H1 (cell line): Measurements from ENCODE around the gene CAPZB. TPM values are rescaled to one million over a fixed set of nuclear protein-coding genes. Genes with fewer than 3 reads are reported as not detected.
A peak's percentile ranks its signal among the peaks of the same experiment; 100 is the strongest.

ENCODE experiments used
- CTBP2 ChIP-seq: IDR thresholded peaks from 2 replicates; pipeline ENCODE4 v1.7.0; 2011; ENCODE audit warnings: borderline replicate concordance, mild to moderate bottlenecking, moderate library complexity, mixed read lengths, low read length; ENCODE audit not compliant: insufficient read depth, insufficient read length
- E2F6 ChIP-seq: IDR thresholded peaks from 2 replicates; pipeline ENCODE4 v1.6.1; 2012; ENCODE audit warnings: inconsistent platforms
- FOSL1 ChIP-seq: IDR thresholded peaks from 2 replicates; pipeline ENCODE4 v1.6.1; 2011; ENCODE audit warnings: mild to moderate bottlenecking, low read depth, low read length, moderate library complexity; ENCODE audit not compliant: insufficient read depth
- GTF2F1 ChIP-seq: IDR thresholded peaks from 2 replicates; pipeline ENCODE4 v1.6.1; 2012; ENCODE audit warnings: low read depth, low read length, improper control_type of control experiment, borderline replicate concordance
- PHF8 ChIP-seq: fragments of 200-600 bp; sonication (generic); conservative IDR thresholded peaks from 2 replicates; pipeline ENCODE4 v1.7.1; 2012; ENCODE audit warnings: low read depth, mild to moderate bottlenecking, inconsistent platforms, low read length, moderate library complexity
- SRF ChIP-seq: IDR thresholded peaks from 2 replicates; pipeline ENCODE4 v1.6.1; 2011; ENCODE audit warnings: mild to moderate bottlenecking, low read depth, low read length, moderate library complexity
- TEAD4 ChIP-seq: IDR thresholded peaks from 2 replicates; pipeline ENCODE4 v1.6.1; 2012; ENCODE audit warnings: low read depth, low read length, inconsistent platforms, mixed read lengths
- YY1 ChIP-seq: IDR thresholded peaks from 2 replicates; pipeline ENCODE4 v1.6.1; 2011; ENCODE audit warnings: low read depth, mild to moderate bottlenecking, low read length
- polyA plus RNA-seq, 7 experiments: library from polyadenylated mRNA; depleted of rRNA in 3 of 7; stranded (reverse) in 5 of 7; unstranded in 2 of 7; fragments of >200 nt in 5 of 7; fragments of 200-250 nt in 2 of 7; gene quantifications; 1 replicate in 5 of 7; 2 replicates in 1 of 7; 4 replicates in 1 of 7; pipeline versions ENCODE4 v1.2.1 to v1.2.3, GENCODE V29; 2011 to 2013; ENCODE audit warnings: missing spikeins in 2 of 7, mixed read lengths in 2 of 7
- total RNA-seq: library from RNA; stranded (reverse); fragmentation: NEBNext Ultra II Directional; extraction: Animal tissue kit (Norgen Biotek cat#: 25700); gene quantifications from 2 replicates; pipeline ENCODE4 v1.2.1, GENCODE V29; 2021
- TF ChIP-seq, protein P1 (sequence below): IDR thresholded peaks from 2 replicates; pipeline ENCODE4 v1.6.1; 2012; ENCODE audit warnings: inconsistent platforms
- TF ChIP-seq, protein P2 (sequence below): fragments of 300-600 bp; sonication (generic); IDR thresholded peaks from 2 replicates; pipeline ENCODE4 v1.7.1; 2012; ENCODE audit warnings: low read length, moderate library complexity, mild to moderate bottlenecking, inconsistent platforms; ENCODE audit not compliant: insufficient replicate concordance

Gene CAPZB
- total and polyA plus RNA-seq, 2 of the 8 experiments (the other 6 are each of a cell fraction or from before 2014, with no cell fraction given), result 162 to 371 TPM

GRCh38 chr1:19400875-19401534 is 84.3 kb downstream of the CAPZB start (continued):
- TF ChIP-seq TEAD4 (peak; percentile 92), CTBP2 (no peak), PHF8 (no peak), E2F6 (peak; percentile 97), GTF2F1 (no peak), YY1 (no peak), FOSL1 (no peak), SRF (no peak)
- TF ChIP-seq, protein P1, sequence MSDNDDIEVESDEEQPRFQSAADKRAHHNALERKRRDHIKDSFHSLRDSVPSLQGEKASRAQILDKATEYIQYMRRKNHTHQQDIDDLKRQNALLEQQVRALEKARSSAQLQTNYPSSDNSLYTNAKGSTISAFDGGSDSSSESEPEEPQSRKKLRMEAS, result peak; percentile 93
- TF ChIP-seq, protein P2, sequence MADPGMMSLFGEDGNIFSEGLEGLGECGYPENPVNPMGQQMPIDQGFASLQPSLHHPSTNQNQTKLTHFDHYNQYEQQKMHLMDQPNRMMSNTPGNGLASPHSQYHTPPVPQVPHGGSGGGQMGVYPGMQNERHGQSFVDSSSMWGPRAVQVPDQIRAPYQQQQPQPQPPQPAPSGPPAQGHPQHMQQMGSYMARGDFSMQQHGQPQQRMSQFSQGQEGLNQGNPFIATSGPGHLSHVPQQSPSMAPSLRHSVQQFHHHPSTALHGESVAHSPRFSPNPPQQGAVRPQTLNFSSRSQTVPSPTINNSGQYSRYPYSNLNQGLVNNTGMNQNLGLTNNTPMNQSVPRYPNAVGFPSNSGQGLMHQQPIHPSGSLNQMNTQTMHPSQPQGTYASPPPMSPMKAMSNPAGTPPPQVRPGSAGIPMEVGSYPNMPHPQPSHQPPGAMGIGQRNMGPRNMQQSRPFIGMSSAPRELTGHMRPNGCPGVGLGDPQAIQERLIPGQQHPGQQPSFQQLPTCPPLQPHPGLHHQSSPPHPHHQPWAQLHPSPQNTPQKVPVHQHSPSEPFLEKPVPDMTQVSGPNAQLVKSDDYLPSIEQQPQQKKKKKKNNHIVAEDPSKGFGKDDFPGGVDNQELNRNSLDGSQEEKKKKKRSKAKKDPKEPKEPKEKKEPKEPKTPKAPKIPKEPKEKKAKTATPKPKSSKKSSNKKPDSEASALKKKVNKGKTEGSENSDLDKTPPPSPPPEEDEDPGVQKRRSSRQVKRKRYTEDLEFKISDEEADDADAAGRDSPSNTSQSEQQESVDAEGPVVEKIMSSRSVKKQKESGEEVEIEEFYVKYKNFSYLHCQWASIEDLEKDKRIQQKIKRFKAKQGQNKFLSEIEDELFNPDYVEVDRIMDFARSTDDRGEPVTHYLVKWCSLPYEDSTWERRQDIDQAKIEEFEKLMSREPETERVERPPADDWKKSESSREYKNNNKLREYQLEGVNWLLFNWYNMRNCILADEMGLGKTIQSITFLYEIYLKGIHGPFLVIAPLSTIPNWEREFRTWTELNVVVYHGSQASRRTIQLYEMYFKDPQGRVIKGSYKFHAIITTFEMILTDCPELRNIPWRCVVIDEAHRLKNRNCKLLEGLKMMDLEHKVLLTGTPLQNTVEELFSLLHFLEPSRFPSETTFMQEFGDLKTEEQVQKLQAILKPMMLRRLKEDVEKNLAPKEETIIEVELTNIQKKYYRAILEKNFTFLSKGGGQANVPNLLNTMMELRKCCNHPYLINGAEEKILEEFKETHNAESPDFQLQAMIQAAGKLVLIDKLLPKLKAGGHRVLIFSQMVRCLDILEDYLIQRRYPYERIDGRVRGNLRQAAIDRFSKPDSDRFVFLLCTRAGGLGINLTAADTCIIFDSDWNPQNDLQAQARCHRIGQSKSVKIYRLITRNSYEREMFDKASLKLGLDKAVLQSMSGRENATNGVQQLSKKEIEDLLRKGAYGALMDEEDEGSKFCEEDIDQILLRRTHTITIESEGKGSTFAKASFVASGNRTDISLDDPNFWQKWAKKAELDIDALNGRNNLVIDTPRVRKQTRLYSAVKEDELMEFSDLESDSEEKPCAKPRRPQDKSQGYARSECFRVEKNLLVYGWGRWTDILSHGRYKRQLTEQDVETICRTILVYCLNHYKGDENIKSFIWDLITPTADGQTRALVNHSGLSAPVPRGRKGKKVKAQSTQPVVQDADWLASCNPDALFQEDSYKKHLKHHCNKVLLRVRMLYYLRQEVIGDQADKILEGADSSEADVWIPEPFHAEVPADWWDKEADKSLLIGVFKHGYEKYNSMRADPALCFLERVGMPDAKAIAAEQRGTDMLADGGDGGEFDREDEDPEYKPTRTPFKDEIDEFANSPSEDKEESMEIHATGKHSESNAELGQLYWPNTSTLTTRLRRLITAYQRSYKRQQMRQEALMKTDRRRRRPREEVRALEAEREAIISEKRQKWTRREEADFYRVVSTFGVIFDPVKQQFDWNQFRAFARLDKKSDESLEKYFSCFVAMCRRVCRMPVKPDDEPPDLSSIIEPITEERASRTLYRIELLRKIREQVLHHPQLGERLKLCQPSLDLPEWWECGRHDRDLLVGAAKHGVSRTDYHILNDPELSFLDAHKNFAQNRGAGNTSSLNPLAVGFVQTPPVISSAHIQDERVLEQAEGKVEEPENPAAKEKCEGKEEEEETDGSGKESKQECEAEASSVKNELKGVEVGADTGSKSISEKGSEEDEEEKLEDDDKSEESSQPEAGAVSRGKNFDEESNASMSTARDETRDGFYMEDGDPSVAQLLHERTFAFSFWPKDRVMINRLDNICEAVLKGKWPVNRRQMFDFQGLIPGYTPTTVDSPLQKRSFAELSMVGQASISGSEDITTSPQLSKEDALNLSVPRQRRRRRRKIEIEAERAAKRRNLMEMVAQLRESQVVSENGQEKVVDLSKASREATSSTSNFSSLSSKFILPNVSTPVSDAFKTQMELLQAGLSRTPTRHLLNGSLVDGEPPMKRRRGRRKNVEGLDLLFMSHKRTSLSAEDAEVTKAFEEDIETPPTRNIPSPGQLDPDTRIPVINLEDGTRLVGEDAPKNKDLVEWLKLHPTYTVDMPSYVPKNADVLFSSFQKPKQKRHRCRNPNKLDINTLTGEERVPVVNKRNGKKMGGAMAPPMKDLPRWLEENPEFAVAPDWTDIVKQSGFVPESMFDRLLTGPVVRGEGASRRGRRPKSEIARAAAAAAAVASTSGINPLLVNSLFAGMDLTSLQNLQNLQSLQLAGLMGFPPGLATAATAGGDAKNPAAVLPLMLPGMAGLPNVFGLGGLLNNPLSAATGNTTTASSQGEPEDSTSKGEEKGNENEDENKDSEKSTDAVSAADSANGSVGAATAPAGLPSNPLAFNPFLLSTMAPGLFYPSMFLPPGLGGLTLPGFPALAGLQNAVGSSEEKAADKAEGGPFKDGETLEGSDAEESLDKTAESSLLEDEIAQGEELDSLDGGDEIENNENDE, result no peak
